SK-N-SH treated with all-trans-retinoic acid at 6 μM for 48 hours (cell line): ENCODE results near the gene TGM1.
"Not testable (repeated sequence)": the region's sequence is repeated elsewhere in the genome, so short reads cannot be mapped to it uniquely, and the experiment has no call there.

ENCODE experiments used
- ARNTL ChIP-seq: fragments of 450-650 bp; formaldehyde crosslinking; IDR thresholded peaks from 2 replicates; pipeline ENCODE4 v1.5.0; 2020; ENCODE audit warnings: low read depth, mild to moderate bottlenecking, moderate library complexity, borderline replicate concordance
- CSDC2 ChIP-seq: fragments of 250-450 bp; sonication (Bioruptor Pico); IDR thresholded peaks from 2 replicates; pipeline ENCODE4 v1.5.0; 2020; ENCODE audit warnings: mild to moderate bottlenecking, moderate library complexity
- PPARA ChIP-seq: fragments of 250-450 bp; sonication (Bioruptor Pico); IDR thresholded peaks from 2 replicates; pipeline ENCODE4 v1.5.0; 2020; ENCODE audit warnings: mild to moderate bottlenecking, borderline replicate concordance

GRCh38 chr14:24222987-24223386 is 40.0 kb downstream of the TGM1 start:
- TF ChIP-seq ARNTL (CRISPR knock-in tag); PPARA (CRISPR knock-in tag); CSDC2: not testable (repeated sequence)
